GM23338 (cell line): ENCODE measurements around the gene PRPSAP1.

Source experiments
- CREB1 ChIP-seq: fragments of 250-450 bp; sonication (Bioruptor Pico); IDR thresholded peaks from 2 replicates; pipeline ENCODE4 v1.5.0; 2020; ENCODE audit warnings: low read depth, mild to moderate bottlenecking, moderate library complexity
- CTCF ChIP-seq, 2 experiments: fragments of 200-600 bp in 1 of 2; sonication (generic) in 1 of 2; conservative IDR thresholded peaks; 2 replicates each; pipeline versions ENCODE4 v1.5.1 to v1.6.1; 2016 to 2017; ENCODE audit warnings: antibody characterized with exemption in 2 of 2, low read depth in 2 of 2, mild to moderate bottlenecking in 2 of 2, moderate library complexity in 1 of 2
- ETS1 ChIP-seq: IDR thresholded peaks from 2 replicates; pipeline ENCODE4 v1.6.1; 2016; ENCODE audit warnings: antibody characterized with exemption
- EZH2 ChIP-seq: fragments of 200-600 bp; sonication (generic); IDR thresholded peaks from one replicate; pipeline ENCODE4 v1.8.0; 2017; ENCODE audit warnings: antibody characterized with exemption, mild to moderate bottlenecking, low read depth; ENCODE audit not compliant: unreplicated experiment
- EZH2phosphoT487 ChIP-seq: fragments of 200-600 bp; sonication (generic); IDR thresholded peaks from one replicate; pipeline ENCODE4 v1.8.1; 2018; ENCODE audit warnings: antibody characterized with exemption; ENCODE audit not compliant: unreplicated experiment
- NANOG ChIP-seq: IDR thresholded peaks from 2 replicates; pipeline ENCODE4 v1.6.1; 2016; ENCODE audit warnings: antibody characterized with exemption, borderline replicate concordance
- POLR2AphosphoS5 ChIP-seq: IDR thresholded peaks from 2 replicates; pipeline ENCODE4 v1.6.1; 2016; ENCODE audit warnings: antibody characterized with exemption, low read depth
- REST ChIP-seq: IDR thresholded peaks from one replicate; pipeline ENCODE4 v1.6.1; 2018; ENCODE audit warnings: antibody characterized with exemption; ENCODE audit not compliant: unreplicated experiment

- no peak for TF ChIP-seq CTCF (conservative IDR thresholded peaks at IDR 0.05; ENCODE audit: low read depth in 2 of 2)
- TF ChIP-seq EZH2: no peak
- no peak for TF ChIP-seq POLR2AphosphoS5
- no peak for TF ChIP-seq EZH2phosphoT487
- TF ChIP-seq CREB1 (CRISPR knock-in tag): no peak
- no peak for TF ChIP-seq REST
- no peak for TF ChIP-seq NANOG
- no peak for TF ChIP-seq ETS1
Measured at GRCh38 chr17:76359375-76359774, 5.7 kb upstream of the PRPSAP1 start.
